Keratinocyte (primary cell): ENCODE results near the gene MIXL1. TPM values are rescaled to one million over a fixed set of nuclear protein-coding genes. Genes with fewer than 3 reads are reported as not detected.

ENCODE experiments used
- DNase-seq: peaks from one replicate; pipeline ENCODE4 v3.0.0-alpha.2; 2011; ENCODE audit warnings: low read depth, missing footprints, low spot score
- FAIRE-seq: peaks from 2 replicates; lab custom pipeline; 2011; peaks lifted over from hg19 to GRCh38; lab: Jason Lieb, UNC
- H2AFZ ChIP-seq: 2 replicates; pipeline ENCODE4 v1.6.0; 2012; ENCODE audit warnings: low read length, control low read depth, inconsistent platforms; ENCODE audit not compliant: control insufficient read depth
- H3K27ac ChIP-seq: 2 replicates; pipeline ENCODE4 v1.5.1; 2011; ENCODE audit warnings: low read length; ENCODE audit not compliant: control insufficient read depth, insufficient read depth
- H3K27me3 ChIP-seq: 3 replicates; pipeline ENCODE4 v1.6.0; 2011; ENCODE audit warnings: low read length; ENCODE audit not compliant: control insufficient read depth, insufficient read depth; ENCODE audit errors: extremely low read depth
- H3K36me3 ChIP-seq, 2 experiments: 2 replicates in 1 of 2; 3 replicates in 1 of 2; pipeline ENCODE4 v1.5.1; 2011; ENCODE audit warnings: low read length in 2 of 2, mild to moderate bottlenecking in 1 of 2; ENCODE audit not compliant: control insufficient read depth in 2 of 2, insufficient read depth in 2 of 2; ENCODE audit errors: extremely low read depth in 1 of 2
- H3K4me1 ChIP-seq: 3 replicates; pipeline ENCODE4 v1.5.1; 2011; ENCODE audit warnings: low read length; ENCODE audit not compliant: control insufficient read depth, insufficient read depth; ENCODE audit errors: extremely low read depth
- H3K4me2 ChIP-seq: 3 replicates; pipeline ENCODE4 v1.6.0; 2011; ENCODE audit warnings: low read depth, low read length; ENCODE audit not compliant: control insufficient read depth, insufficient read depth; ENCODE audit errors: extremely low read depth
- H3K4me3 ChIP-seq, 3 experiments: fragments of 200-600 bp in 1 of 3; sonication (generic) in 1 of 3; 2 replicates in 2 of 3; 3 replicates in 1 of 3; pipeline ENCODE4 v1.5.1; 2011 to 2016; ENCODE audit warnings: low read length in 3 of 3, mild to moderate bottlenecking in 3 of 3, control low read depth in 2 of 3, inconsistent platforms in 1 of 3, low read depth in 1 of 3, mixed read lengths in 1 of 3, mixed run types in 1 of 3, moderate library complexity in 1 of 3; ENCODE audit not compliant: control insufficient read depth in 2 of 3, insufficient read depth in 2 of 3; ENCODE audit errors: extremely low read depth in 1 of 3
- H3K79me2 ChIP-seq: 2 replicates; pipeline ENCODE4 v1.6.0; 2012; ENCODE audit warnings: low read length; ENCODE audit not compliant: control insufficient read depth, insufficient read depth
- H3K9ac ChIP-seq: 3 replicates; pipeline ENCODE4 v1.6.0; 2011; ENCODE audit warnings: low read length; ENCODE audit not compliant: control insufficient read depth, insufficient read depth; ENCODE audit errors: extremely low read depth
- H3K9me1 ChIP-seq: 3 replicates; pipeline ENCODE4 v1.6.0; 2011; ENCODE audit warnings: low read length; ENCODE audit not compliant: control insufficient read depth, insufficient read depth; ENCODE audit errors: extremely low read depth
- H3K9me3 ChIP-seq: 2 replicates; pipeline ENCODE4 v1.5.1; 2012; ENCODE audit warnings: low read depth, low read length; ENCODE audit not compliant: control insufficient read depth
- H4K20me1 ChIP-seq: 3 replicates; pipeline ENCODE4 v1.6.0; 2011; ENCODE audit warnings: low read length; ENCODE audit not compliant: control insufficient read depth, insufficient read depth; ENCODE audit errors: extremely low read depth
- CTCF ChIP-seq, 3 experiments: IDR thresholded peaks in 1 of 3; conservative IDR thresholded peaks in 1 of 3; optimal IDR thresholded peaks in 1 of 3; 2 replicates in 2 of 3; 3 replicates in 1 of 3; pipeline versions ENCODE3 to v1.5.1; 2011; ENCODE audit warnings: low read length in 3 of 3, mild to moderate bottlenecking in 3 of 3, moderate library complexity in 2 of 3, control low read depth in 1 of 3, inconsistent platforms in 1 of 3; ENCODE audit not compliant: insufficient read depth in 2 of 3; ENCODE audit errors: extremely low read depth in 1 of 3
- EZH2 ChIP-seq: IDR thresholded peaks from one replicate; pipeline ENCODE4 v1.6.1; 2012; ENCODE audit warnings: inconsistent platforms, mild to moderate bottlenecking, low read length, moderate library complexity
- dilution Hi-C: fragments of 300-500 bp; cut with MboI; formaldehyde crosslinking; loops from one replicate; pipeline ENCODE4 v1.7.0; 2020; ENCODE audit warnings: low sequenced_read_pairs; ENCODE audit not compliant: extremely low pct_ligation_motif_present
- polyA plus RNA-seq, 5 experiments: library from polyadenylated mRNA; depleted of rRNA in 3 of 5; stranded (reverse) in 3 of 5; stranded (forward) in 1 of 5; unstranded in 1 of 5; fragments of >200 nt; gene quantifications; 1 replicate in 1 of 5; 2 replicates in 3 of 5; 3 replicates in 1 of 5; pipeline versions ENCODE4 v1.2.1 to v1.2.3, GENCODE V29; 2011 to 2012; ENCODE audit warnings: missing spikeins in 2 of 5, low read depth in 1 of 5, low replicate concordance in 1 of 5

The MIXL1 gene
- polyA plus RNA-seq, 1 donor (not counting 4 experiments of a cell fraction or from before 2014, with no cell fraction given) = not detected

- H3K4me2 ChIP-seq = peak overlapping the region; percentile 39
- H3K9ac ChIP-seq = no peak overlapping the region
- no peak for FAIRE-seq
- H3K9me3 ChIP-seq = no peaks in the 10 kb centered on the region
- no peaks in the 10 kb centered on the region for H3K9me1 ChIP-seq
- dilution Hi-C loops = no loop called here
- no peaks in the 10 kb centered on the region for H3K36me3 ChIP-seq
- no peak for DNase-seq
- no peak overlapping the region for H3K27ac ChIP-seq
- no peaks in the 10 kb centered on the region for H3K79me2 ChIP-seq
- TF ChIP-seq EZH2 = peak; percentile 26
- TF ChIP-seq CTCF (optimal IDR thresholded peaks at IDR 0.05 in 1 of 3, IDR thresholded peaks at IDR 0.05 in 1 of 3, conservative IDR thresholded peaks at IDR 0.05 in 1 of 3; ENCODE audit: extremely low read depth in 1 of 3, insufficient read depth in 2 of 3, low read length in 3 of 3) = peak in 1 of 3 experiments; percentile 21
- peak overlapping the region; percentile 31 to 57 (median 57) for H3K4me3 ChIP-seq
- H3K27me3 ChIP-seq = peaks cover 16% of the 10 kb centered on the region
- no peaks in the 10 kb centered on the region for H3K4me1 ChIP-seq
- peak overlapping the region; percentile 27 for H2AFZ ChIP-seq
- no peaks in the 10 kb centered on the region for H4K20me1 ChIP-seq
These were observed 351 bp downstream of the MIXL1 start for GRCh38 chr1:226223786-226224244.

GRCh38 chr1:226226601-226227000, 3.1 kb downstream of the MIXL1 start:
- Histone ChIP-seq H3K4me2 (no peak overlapping the region), H3K9me1 (no peaks in the 10 kb centered on the region), H3K27me3 (peaks cover 16% of the 10 kb centered on the region), H3K9ac (no peak overlapping the region), H3K79me2 (no peaks in the 10 kb centered on the region), H3K36me3 (peaks cover 3 to 4% of the 10 kb centered on the region in 2 experiments), H3K4me3 (no peak overlapping the region), H3K4me1 (no peaks in the 10 kb centered on the region), H2AFZ (no peak overlapping the region), H3K9me3 (no peaks in the 10 kb centered on the region), H3K27ac (no peak overlapping the region), H4K20me1 (no peaks in the 10 kb centered on the region)
- TF ChIP-seq EZH2 = no peak
- TF ChIP-seq CTCF (optimal IDR thresholded peaks at IDR 0.05 in 1 of 3, IDR thresholded peaks at IDR 0.05 in 1 of 3, conservative IDR thresholded peaks at IDR 0.05 in 1 of 3; ENCODE audit: extremely low read depth in 1 of 3, insufficient read depth in 2 of 3, low read length in 3 of 3) = no peak
- FAIRE-seq (no peak), DNase-seq (no peak)
- dilution Hi-C loops = no loop called here
